Adrenal gland (tissue), 12 donors: ENCODE measurements around the gene GNB5. TPM values are rescaled to one million over a fixed set of nuclear protein-coding genes. Genes with fewer than 3 reads are reported as not detected.
A peak's percentile ranks its signal among the peaks of the same experiment; 100 is the strongest.

ENCODE experiments used
- DNase-seq, 7 donors: peaks; one replicate each; pipeline ENCODE4 v3.0.0-alpha.2; 2019 to 2020
- H3K27ac ChIP-seq, 5 donors: fragments of 200-600 bp; sonication (generic) in 4 of 5; 1 replicate in 3 of 5; 2 replicates in 2 of 5; pipeline versions ENCODE4 v1.5.1 to v1.8.0; 2016 to 2020; ENCODE audit warnings: mild to moderate bottlenecking in 1 of 5
- H3K27me3 ChIP-seq: fragments of 200-600 bp; 2 replicates; pipeline ENCODE4 v1.8.0; 2021
- H3K36me3 ChIP-seq, 2 donors: fragments of 200-600 bp; replicated peaks in 1 of 2; 1 replicate in 1 of 2; 2 replicates in 1 of 2; pipeline versions ENCODE4 v1.5.1 to v1.8.0; 2018 to 2022
- H3K4me1 ChIP-seq, 2 donors: fragments of 200-600 bp; replicated peaks in 1 of 2; 1 replicate in 1 of 2; 2 replicates in 1 of 2; pipeline versions ENCODE4 v1.5.1 to v1.8.0; 2018 to 2021
- H3K4me3 ChIP-seq, 4 donors: fragments of 200-600 bp; sonication (generic) in 3 of 4; one replicate each; pipeline ENCODE4 v1.5.1; 2016 to 2018
- H3K9me3 ChIP-seq, 3 donors: fragments of 200-600 bp; sonication (generic) in 1 of 3; replicated peaks in 1 of 3; 1 replicate in 2 of 3; 2 replicates in 1 of 3; pipeline versions ENCODE4 v1.5.1 to v1.8.0; 2016 to 2021
- CTCF ChIP-seq, 6 experiments: fragments of 450-650 bp in 4 of 6; fragments of 200-600 bp in 2 of 6; sonication (generic) in 1 of 6; IDR thresholded peaks; 1 replicate in 5 of 6; 2 replicates in 1 of 6; pipeline versions ENCODE4 v1.5.1 to v1.8.0; 2016 to 2021; ENCODE audit warnings: antibody characterized with exemption in 6 of 6, mild to moderate bottlenecking in 2 of 6, moderate library complexity in 1 of 6
- POLR2A ChIP-seq, 2 donors: fragments of 450-650 bp; IDR thresholded peaks; one replicate each; pipeline ENCODE4 v1.6.1; 2017; ENCODE audit warnings: antibody characterized with exemption in 2 of 2, mild to moderate bottlenecking in 2 of 2, moderate library complexity in 1 of 2
- WGBS, 4 donors: extraction: QIAGEN DNeasy Blood & Tissue Kit in 2 of 4; methylation state at CpG; one replicate each; pipeline versions ENCODE4 v1.1.5 to v1.1.7; 2013 to 2017; 5-methylcytosine and 5-hydroxymethylcytosine counted together
- intact Hi-C, 2 donors: fragments of 100-400 bp; cut with DNase I; formaldehyde crosslinking; loops; one replicate each; pipeline versions ENCODE4 v1.14.1 to v1.15.0; 2022 to 2023
- polyA plus RNA-seq, 3 donors: library from polyadenylated mRNA; stranded (reverse); fragments of 200-250 nt in 2 of 3; fragments of 350-450 nt in 1 of 3; fragmentation: Illumina TruSeq in 1 of 3; extraction: RNeasy Lipid Tissue Mini Kit (QIAGEN cat#74804) in 1 of 3; gene quantifications; one replicate each; pipeline ENCODE4 v1.2.3, GENCODE V29; 2013 to 2014
- total RNA-seq, 9 donors: library from RNA; depleted of rRNA in 4 of 9; stranded (reverse); fragments of >200 nt in 4 of 9; fragments of 120-200 nt in 1 of 9; fragmentation: NEBNext Ultra II Directional in 1 of 9; extraction: Animal tissue kit (Norgen Biotek cat#: 25700) in 1 of 9; gene quantifications; one replicate each; pipeline versions ENCODE4 v1.1.0 to v1.2.4, GENCODE V29; 2013 to 2023
- donor health status: healthy with polysubstance abuse.
- donor health status: Bipolar disorder and iron deficiency.
- donor health status: DM: yes; HTN: yes; CAD: no.
- donor health status: DM: no; HTN: no; CAD: no.
- donor health status: DM: no; HTN: no; CAD: no.
- donor health status: DM: yes; HTN: yes; CAD: no.

GNB5 gene
- total and polyA plus RNA-seq, 12 donors = 2.8 to 60.7 (median 18.8) TPM

GRCh38 chr15:52230073-52230472 is 38.9 kb upstream of the GNB5 start:
- no peak for DNase-seq
- no peaks in the 10 kb centered on the region for H3K9me3 ChIP-seq
- no peaks in the 10 kb centered on the region for H3K4me1 ChIP-seq
- H3K36me3 ChIP-seq = no peaks in the 10 kb centered on the region
- H3K27me3 ChIP-seq = no peaks in the 10 kb centered on the region
- TF ChIP-seq POLR2A (IDR thresholded peaks at IDR 0.05) (no peak), CTCF (IDR thresholded peaks at IDR 0.05) (no peak)
- intact Hi-C loops = no loop called here
- 71 to 85% (median 83%) methylated on average over 1 of the region's 1 CpG for WGBS, 4 donors
- H3K4me3 ChIP-seq = no peak overlapping the region
- no peak overlapping the region for H3K27ac ChIP-seq

GRCh38 chr15:52228921-52229320 is 37.7 kb upstream of the GNB5 start:
- peak; percentile 37 to 62 (median 53) for DNase-seq
- H3K4me3 ChIP-seq = no peak overlapping the region
- H3K4me1 ChIP-seq = no peaks in the 10 kb centered on the region
- no peaks in the 10 kb centered on the region for H3K27me3 ChIP-seq
- no peak overlapping the region for H3K27ac ChIP-seq
- H3K36me3 ChIP-seq = no peaks in the 10 kb centered on the region
- WGBS, 4 donors = 42 to 52% (median 48%) methylated on average over 8 of the region's 8 CpGs
- H3K9me3 ChIP-seq = no peaks in the 10 kb centered on the region
- TF ChIP-seq CTCF (IDR thresholded peaks at IDR 0.05) = no peak
- no peak for TF ChIP-seq POLR2A (IDR thresholded peaks at IDR 0.05)
- intact Hi-C loops = no loop called here

- no peaks in the 10 kb centered on the region for H3K36me3 ChIP-seq
- TF ChIP-seq CTCF (IDR thresholded peaks at IDR 0.05) (peak; percentile 66 to 79 (median 74)), POLR2A (IDR thresholded peaks at IDR 0.05) (no peak)
- 49 to 57% (median 53%) methylated on average over 4 to 5 of the region's 5 CpGs for WGBS, 4 donors
- H3K4me3 ChIP-seq = no peak overlapping the region
- no peaks in the 10 kb centered on the region for H3K27me3 ChIP-seq
- intact Hi-C loops = no loop called here
- no peaks in the 10 kb centered on the region for H3K9me3 ChIP-seq
- DNase-seq = peak; percentile 62 to 92 (median 78)
- no peaks in the 10 kb centered on the region for H3K4me1 ChIP-seq
- no peak overlapping the region for H3K27ac ChIP-seq
Measured at GRCh38 chr15:52227456-52227855, 36.3 kb upstream of the GNB5 start.

GRCh38 chr15:52225230-52225629 is 34.0 kb upstream of the GNB5 start:
- intact Hi-C loops = no loop called here

More at GRCh38 chr15:52225230-52225629, 34.0 kb upstream of the GNB5 start:
- no peak overlapping the region for H3K4me3 ChIP-seq
- H3K27me3 ChIP-seq = no peaks in the 10 kb centered on the region
- no peak for TF ChIP-seq POLR2A (IDR thresholded peaks at IDR 0.05)
- no peak for TF ChIP-seq CTCF (IDR thresholded peaks at IDR 0.05)
- no peaks in the 10 kb centered on the region for H3K9me3 ChIP-seq
- no peaks in the 10 kb centered on the region for H3K4me1 ChIP-seq
- no peaks in the 10 kb centered on the region for H3K36me3 ChIP-seq
- WGBS, 4 donors = 88 to 94% (median 91%) methylated on average over 8 of the region's 8 CpGs
- DNase-seq = no peak
- no peak overlapping the region for H3K27ac ChIP-seq
